Endodermal cell (in vitro differentiated cells): ENCODE data around the gene MAPT. TPM values are rescaled to one million over a fixed set of nuclear protein-coding genes. Genes with fewer than 3 reads are reported as not detected.

Experiments
- DNase-seq: peaks from one replicate; pipeline ENCODE4 v3.0.0-alpha.2; 2017
- H3K27ac ChIP-seq: 2 replicates; pipeline ENCODE4 v1.5.1; 2013; ENCODE audit warnings: mild to moderate bottlenecking, low read depth, low read length, moderate library complexity
- H3K27me3 ChIP-seq: 2 replicates; pipeline ENCODE4 v1.6.1; 2013; ENCODE audit warnings: mild to moderate bottlenecking, low read length, moderate library complexity; ENCODE audit not compliant: insufficient read depth, control insufficient read depth, poor library complexity, severe bottlenecking
- H3K36me3 ChIP-seq: 2 replicates; pipeline ENCODE4 v1.7.0; 2013; ENCODE audit warnings: mild to moderate bottlenecking, low read length, moderate library complexity; ENCODE audit not compliant: control insufficient read depth, insufficient read depth
- H3K4me1 ChIP-seq: one replicate; pipeline ENCODE4 v1.7.0; 2013; ENCODE audit warnings: low read length; ENCODE audit not compliant: control insufficient read depth, insufficient read depth
- H3K4me3 ChIP-seq: 2 replicates; pipeline ENCODE4 v1.5.1; 2013; ENCODE audit warnings: mild to moderate bottlenecking, low read length, moderate library complexity
- H3K9ac ChIP-seq: 2 replicates; pipeline ENCODE4 v1.6.1; 2013; ENCODE audit warnings: mild to moderate bottlenecking, low read length, moderate library complexity; ENCODE audit not compliant: poor library complexity, severe bottlenecking; ENCODE audit errors: extremely low read depth
- H3K9me3 ChIP-seq: 2 replicates; pipeline ENCODE4 v1.6.1; 2013; ENCODE audit warnings: mild to moderate bottlenecking, low read length, moderate library complexity; ENCODE audit not compliant: control insufficient read depth
- H3K27ac Mint-ChIP-seq: 2 replicates; pipeline ENCODE4 v1.8.0; 2020; ENCODE audit warnings: mixed read lengths
- H3K27me3 Mint-ChIP-seq: 2 replicates; pipeline ENCODE4 v1.8.0; 2021; ENCODE audit warnings: mild to moderate bottlenecking, mixed read lengths; ENCODE audit not compliant: insufficient read depth
- H3K36me3 Mint-ChIP-seq: 2 replicates; pipeline ENCODE4 v1.8.0; 2020; ENCODE audit warnings: low read depth, mixed read lengths
- H3K4me1 Mint-ChIP-seq: 2 replicates; pipeline ENCODE4 v1.8.0; 2020; ENCODE audit warnings: mixed read lengths
- H3K4me3 Mint-ChIP-seq: 2 replicates; pipeline ENCODE4 v1.8.0; 2020; ENCODE audit warnings: mild to moderate bottlenecking, moderate library complexity, mixed read lengths
- H3K9me3 Mint-ChIP-seq: 2 replicates; pipeline ENCODE4 v1.8.0; 2020; ENCODE audit warnings: mild to moderate bottlenecking, mixed read lengths
- CTCF ChIP-seq: fragments of 200-600 bp; sonication (generic); conservative IDR thresholded peaks from 2 replicates; pipeline ENCODE4 v1.5.0; 2021; ENCODE audit warnings: antibody characterized with exemption, mild to moderate bottlenecking
- WGBS, 2 experiments: methylation state at CpG; one replicate each; pipeline versions ENCODE4 v1.1.5 to v1.1.7; 2013; ENCODE audit warnings: missing lambda C conversion rate in 2 of 2, mixed read lengths in 1 of 2; ENCODE audit not compliant: insufficient coverage in 1 of 2, insufficient read length in 1 of 2; 5-methylcytosine and 5-hydroxymethylcytosine counted together
- total RNA-seq, 2 donors: library from RNA; stranded (reverse); fragmentation: NEBNext Ultra II Directional in 1 of 2; extraction: Animal tissue kit (Norgen Biotek cat#: 25700) in 1 of 2; gene quantifications; 2 replicates in 1 of 2; 3 replicates in 1 of 2; pipeline ENCODE4 v1.2.1, GENCODE V29; 2021

Gene MAPT
- total RNA-seq, 2 donors from 2014 or later: 0.69 to 0.73 TPM

- Histone ChIP-seq H3K4me1 (no peaks in the 10 kb centered on the region), H3K9me3 (no peaks in the 10 kb centered on the region), H3K9ac (no peak overlapping the region), H3K36me3 (no peaks in the 10 kb centered on the region), H3K27me3 (no peaks in the 10 kb centered on the region), H3K4me3 (no peak overlapping the region), H3K27ac (no peak overlapping the region)
- H3K27ac Mint-ChIP-seq: no peak overlapping the region
- peak; percentile 39 for DNase-seq
- no peak for TF ChIP-seq CTCF
- no peaks in the 10 kb centered on the region for H3K9me3 Mint-ChIP-seq
- H3K4me1 Mint-ChIP-seq: no peaks in the 10 kb centered on the region
- no peak overlapping the region for H3K4me3 Mint-ChIP-seq
- 88 to 93% methylated on average over 10 to 14 of the region's 14 CpGs for WGBS, 2 experiments
- H3K27me3 Mint-ChIP-seq: no peaks in the 10 kb centered on the region
- H3K36me3 Mint-ChIP-seq: no peaks in the 10 kb centered on the region
Observed at GRCh38 chr17:45995627-45996270, 101.4 kb downstream of the MAPT start.

GRCh38 chr17:45996282-45996937, 102.1 kb downstream of the MAPT start:
- Histone ChIP-seq H3K36me3 (no peaks in the 10 kb centered on the region), H3K27me3 (no peaks in the 10 kb centered on the region), H3K27ac (no peak overlapping the region), H3K9ac (no peak overlapping the region), H3K4me1 (no peaks in the 10 kb centered on the region), H3K9me3 (no peaks in the 10 kb centered on the region), H3K4me3 (no peak overlapping the region)
- H3K4me3 Mint-ChIP-seq: no peak overlapping the region
- H3K9me3 Mint-ChIP-seq: no peaks in the 10 kb centered on the region
- peak; percentile 49 for DNase-seq
- no peaks in the 10 kb centered on the region for H3K4me1 Mint-ChIP-seq
- no peaks in the 10 kb centered on the region for H3K36me3 Mint-ChIP-seq
- no peak for TF ChIP-seq CTCF
- no peak overlapping the region for H3K27ac Mint-ChIP-seq
- no peaks in the 10 kb centered on the region for H3K27me3 Mint-ChIP-seq
- WGBS, 2 experiments: 83 to 90% methylated on average over 13 to 31 of the region's 31 CpGs

- Histone ChIP-seq H3K27me3 (no peaks in the 10 kb centered on the region), H3K4me1 (no peaks in the 10 kb centered on the region), H3K36me3 (no peaks in the 10 kb centered on the region), H3K4me3 (no peak overlapping the region), H3K27ac (no peak overlapping the region), H3K9ac (no peak overlapping the region), H3K9me3 (no peaks in the 10 kb centered on the region)
- Mint-ChIP-seq H3K4me1 (no peaks in the 10 kb centered on the region), H3K27ac (no peak overlapping the region), H3K36me3 (no peaks in the 10 kb centered on the region), H3K27me3 (no peaks in the 10 kb centered on the region), H3K9me3 (no peaks in the 10 kb centered on the region), H3K4me3 (no peak overlapping the region)
- no peak for TF ChIP-seq CTCF
- 88 to 89% methylated on average over 9 to 13 of the region's 13 CpGs for WGBS, 2 experiments
- peak; percentile 45 for DNase-seq
Observed at GRCh38 chr17:45997166-45997565, 102.8 kb downstream of the MAPT start.
